Upper lobe of left lung (tissue), 6 donors: ENCODE results near the gene PRSS2. TPM values are rescaled to one million over a fixed set of nuclear protein-coding genes. Genes with fewer than 3 reads are reported as not detected.

Source experiments
- ATAC-seq, 2 donors: fragments of 200-7000 bp; cut with Tn5 transposase; one replicate each; pipeline ENCODE4 v1.9.1; 2022; ENCODE audit warnings: mild to moderate bottlenecking in 2 of 2, moderate library complexity in 2 of 2; ENCODE audit not compliant: low FRiP score in 2 of 2
- DNase-seq, 2 donors: peaks; one replicate each; pipeline ENCODE4 v3.0.0-alpha.2; 2019 to 2020
- H3K27ac ChIP-seq, 4 donors: fragments of 200-600 bp; sonication (generic); one replicate each; pipeline ENCODE4 v1.5.1; 2016 to 2019
- H3K27me3 ChIP-seq, 4 donors: fragments of 200-600 bp; sonication (generic); one replicate each; pipeline ENCODE4 v1.5.1; 2017 to 2019
- H3K36me3 ChIP-seq, 4 donors: fragments of 200-600 bp; sonication (generic); one replicate each; pipeline ENCODE4 v1.5.1; 2016 to 2019
- H3K4me1 ChIP-seq, 4 donors: fragments of 200-600 bp; sonication (generic); one replicate each; pipeline ENCODE4 v1.5.1; 2018 to 2019
- H3K4me3 ChIP-seq, 4 donors: fragments of 200-600 bp; sonication (generic); one replicate each; pipeline ENCODE4 v1.5.1; 2017 to 2019; ENCODE audit warnings: mild to moderate bottlenecking in 2 of 4, moderate library complexity in 1 of 4
- H3K9me3 ChIP-seq, 4 donors: fragments of 200-600 bp; sonication (generic); one replicate each; pipeline ENCODE4 v1.5.1; 2018 to 2019
- EP300 ChIP-seq, 4 donors: sonication (generic); formaldehyde crosslinking; IDR thresholded peaks; one replicate each; pipeline ENCODE4 v1.5.1; 2017; ENCODE audit warnings: antibody characterized with exemption in 4 of 4, control low read depth in 2 of 4
- POLR2A ChIP-seq, 4 donors: fragments of 450-650 bp; IDR thresholded peaks; one replicate each; pipeline ENCODE4 v1.5.1; 2016 to 2017; ENCODE audit warnings: antibody characterized with exemption in 4 of 4, mild to moderate bottlenecking in 2 of 4
- POLR2AphosphoS5 ChIP-seq, 2 donors: sonication (generic); formaldehyde crosslinking; IDR thresholded peaks; one replicate each; pipeline ENCODE4 v1.5.1; 2017; ENCODE audit warnings: antibody characterized with exemption in 2 of 2
- WGBS, 2 donors: methylation state at CpG; one replicate each; pipeline ENCODE4 v1.1.5; 2017 to 2018; 5-methylcytosine and 5-hydroxymethylcytosine counted together
- small RNA-seq, 4 donors: library from RNA; depleted of rRNA; stranded (forward); fragments of <200 nt; gene quantifications; one replicate each; pipeline ENCODE3, GENCODE V24; 2016
- total RNA-seq, 6 donors: library from RNA; depleted of rRNA in 4 of 6; stranded (reverse); fragments of >200 nt in 4 of 6; gene quantifications; one replicate each; pipeline versions ENCODE4 v1.1.0 to v1.2.1, GENCODE V29; 2016 to 2021
- TF ChIP-seq, protein P1 (sequence below), 6 experiments: fragments of 450-650 bp in 4 of 6; fragments of 200-600 bp in 2 of 6; sonication (generic) in 2 of 6; IDR thresholded peaks; one replicate each; pipeline ENCODE4 v1.5.1; 2016 to 2019; ENCODE audit warnings: antibody characterized with exemption in 6 of 6
- donor health status: DM: no; HTN: no; CAD: no; lungs with moderate emphysema.
- donor health status: DM: no; HTN: yes; CAD: no; lungs with severe emphysema.

The PRSS2 gene
- total RNA-seq, 6 donors from 2014 or later: 34.2 to 64.5 TPM; not detected in 4

GRCh38 chr7:142817506-142817905 is 46.7 kb downstream of the PRSS2 start:
- H3K4me1 ChIP-seq: no peaks in the 10 kb centered on the region
- no peaks in the 10 kb centered on the region for H3K9me3 ChIP-seq
- WGBS, 2 donors: 74 to 75% methylated on average over 2 of the region's 2 CpGs
- no peak overlapping the region for H3K27ac ChIP-seq
- H3K36me3 ChIP-seq: no peaks in the 10 kb centered on the region
- ATAC-seq: no peak
- no peak for DNase-seq
- no peak for TF ChIP-seq POLR2A (IDR thresholded peaks at IDR 0.05)
- TF ChIP-seq, protein P1, sequence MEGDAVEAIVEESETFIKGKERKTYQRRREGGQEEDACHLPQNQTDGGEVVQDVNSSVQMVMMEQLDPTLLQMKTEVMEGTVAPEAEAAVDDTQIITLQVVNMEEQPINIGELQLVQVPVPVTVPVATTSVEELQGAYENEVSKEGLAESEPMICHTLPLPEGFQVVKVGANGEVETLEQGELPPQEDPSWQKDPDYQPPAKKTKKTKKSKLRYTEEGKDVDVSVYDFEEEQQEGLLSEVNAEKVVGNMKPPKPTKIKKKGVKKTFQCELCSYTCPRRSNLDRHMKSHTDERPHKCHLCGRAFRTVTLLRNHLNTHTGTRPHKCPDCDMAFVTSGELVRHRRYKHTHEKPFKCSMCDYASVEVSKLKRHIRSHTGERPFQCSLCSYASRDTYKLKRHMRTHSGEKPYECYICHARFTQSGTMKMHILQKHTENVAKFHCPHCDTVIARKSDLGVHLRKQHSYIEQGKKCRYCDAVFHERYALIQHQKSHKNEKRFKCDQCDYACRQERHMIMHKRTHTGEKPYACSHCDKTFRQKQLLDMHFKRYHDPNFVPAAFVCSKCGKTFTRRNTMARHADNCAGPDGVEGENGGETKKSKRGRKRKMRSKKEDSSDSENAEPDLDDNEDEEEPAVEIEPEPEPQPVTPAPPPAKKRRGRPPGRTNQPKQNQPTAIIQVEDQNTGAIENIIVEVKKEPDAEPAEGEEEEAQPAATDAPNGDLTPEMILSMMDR (IDR thresholded peaks at IDR 0.05): no peak
- TF ChIP-seq EP300 (IDR thresholded peaks at IDR 0.05): no peak
- no peak for TF ChIP-seq POLR2AphosphoS5 (IDR thresholded peaks at IDR 0.05)
- no peak overlapping the region for H3K4me3 ChIP-seq
- no peaks in the 10 kb centered on the region for H3K27me3 ChIP-seq

DNA sequence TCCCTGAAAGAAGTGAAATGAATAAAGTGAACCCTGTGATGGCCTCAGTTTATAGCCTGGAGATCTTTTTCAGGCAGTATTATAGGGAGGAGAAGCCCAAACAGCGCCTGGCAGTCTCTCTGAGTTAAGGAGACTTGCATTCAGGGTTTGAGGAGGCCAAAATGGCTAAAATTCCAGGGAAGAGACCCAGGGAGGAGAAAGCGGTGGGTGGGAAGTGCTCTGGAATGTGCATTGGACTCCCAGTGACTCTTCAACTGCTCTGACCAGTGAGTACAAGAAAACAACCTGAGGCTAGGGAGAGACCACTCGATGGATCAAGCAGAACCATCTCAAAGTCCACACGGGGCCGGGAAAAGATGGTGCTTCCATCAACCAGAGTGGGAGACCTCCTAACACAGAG is 48.8 kb downstream of the PRSS2 start:
- DNase-seq (no peak), ATAC-seq (no peak)
- H3K4me1 ChIP-seq: no peaks in the 10 kb centered on the region
- H3K4me3 ChIP-seq: no peak overlapping the region
- H3K36me3 ChIP-seq: no peaks in the 10 kb centered on the region
- no peaks in the 10 kb centered on the region for H3K9me3 ChIP-seq
- H3K27me3 ChIP-seq: no peaks in the 10 kb centered on the region
- WGBS, 2 donors: 75 to 86% methylated on average over 5 of the region's 5 CpGs
- H3K27ac ChIP-seq: no peak overlapping the region
- no peak for TF ChIP-seq POLR2AphosphoS5 (IDR thresholded peaks at IDR 0.05)
- no peak for TF ChIP-seq EP300 (IDR thresholded peaks at IDR 0.05)
- TF ChIP-seq, protein P1 (IDR thresholded peaks at IDR 0.05): no peak
- no peak for TF ChIP-seq POLR2A (IDR thresholded peaks at IDR 0.05)

GRCh38 chr7:142822714-142823113 is 51.9 kb downstream of the PRSS2 start:
- Histone ChIP-seq H3K4me1 (no peaks in the 10 kb centered on the region), H3K9me3 (no peaks in the 10 kb centered on the region), H3K4me3 (no peak overlapping the region), H3K36me3 (no peaks in the 10 kb centered on the region), H3K27me3 (no peaks in the 10 kb centered on the region), H3K27ac (no peak overlapping the region)
- ATAC-seq (no peak), DNase-seq (no peak)
- TF ChIP-seq POLR2A (IDR thresholded peaks at IDR 0.05) (no peak), POLR2AphosphoS5 (IDR thresholded peaks at IDR 0.05) (no peak), EP300 (IDR thresholded peaks at IDR 0.05) (no peak)
- TF ChIP-seq, protein P1 (IDR thresholded peaks at IDR 0.05): no peak
- 0% methylated on average over 1 of the region's 1 CpG for whole genome bisulfite sequencing, 2 donors

Small RNAs within 50 kb of the gene (small RNA-seq; reads per million reads assigned to genes)
- 0 reads per million in 4 donors for gene TRBD1
- 0 reads per million in 4 donors for gene TRBJ1-1
- gene TRBJ1-2: 0 reads per million in 4 donors
- 0 reads per million in 4 donors for gene TRBJ1-3
- 0 reads per million in 4 donors for gene TRBJ1-4
- 0 reads per million in 4 donors for gene TRBJ1-5
- gene TRBJ1-6: 0 reads per million in 4 donors
- 0 reads per million in 4 donors for gene TRBJ2-1
- 0 reads per million in 4 donors for gene TRBJ2-2
- gene TRBJ2-2P: 0 reads per million in 4 donors
- gene TRBJ2-3: 0 reads per million in 4 donors
- 0 reads per million in 4 donors for gene TRBJ2-4
- 0 reads per million in 4 donors for gene TRBJ2-5
- 0 reads per million in 4 donors for gene TRBJ2-6
- 0 reads per million in 4 donors for gene TRBJ2-7

Other genes starting within 250 kb of the PRSS2 start
- gene PRSS1, start 21.5 kb upstream of the PRSS2 start, total RNA-seq: 10 to 100 TPM in 1 of 6 donors, 1 to 10 TPM in 1, not detected in 4; 9.8 to 20.6 TPM
- 10 to 100 TPM in 3 of 6 donors, 1 to 10 TPM in 3; 5.7 to 34.6 (median 10.0) TPM for gene EPHB6, start 84.1 kb downstream of the PRSS2 start, total RNA-seq
- gene TRPV6, start 114.8 kb downstream of the PRSS2 start, total RNA-seq: 1 to 10 TPM in 2 of 6 donors, under 1 TPM in 4; 0.23 to 1.5 (median 0.68) TPM
- not detected for gene TRPV5, start 162.8 kb downstream of the PRSS2 start, total RNA-seq
- gene LLCFC1, start 168.5 kb downstream of the PRSS2 start, total RNA-seq: not detected
- gene KEL, start 191.4 kb downstream of the PRSS2 start, total RNA-seq: 10 to 100 TPM in 1 of 6 donors, 1 to 10 TPM in 3, under 1 TPM in 1, not detected in 1; 0.11 to 13.0 (median 3.1) TPM